GM19328 (cell line): Measurements from ENCODE around the gene LY86.

ENCODE experiments used
- ATAC-seq: cut with Tn5 transposase; IDR thresholded peaks from one replicate; pipeline ENCODE4 v1.9.1; 2021; ENCODE audit warnings: mild to moderate bottlenecking, moderate library complexity; ENCODE audit not compliant: unreplicated experiment

The LY86 gene

DNA sequence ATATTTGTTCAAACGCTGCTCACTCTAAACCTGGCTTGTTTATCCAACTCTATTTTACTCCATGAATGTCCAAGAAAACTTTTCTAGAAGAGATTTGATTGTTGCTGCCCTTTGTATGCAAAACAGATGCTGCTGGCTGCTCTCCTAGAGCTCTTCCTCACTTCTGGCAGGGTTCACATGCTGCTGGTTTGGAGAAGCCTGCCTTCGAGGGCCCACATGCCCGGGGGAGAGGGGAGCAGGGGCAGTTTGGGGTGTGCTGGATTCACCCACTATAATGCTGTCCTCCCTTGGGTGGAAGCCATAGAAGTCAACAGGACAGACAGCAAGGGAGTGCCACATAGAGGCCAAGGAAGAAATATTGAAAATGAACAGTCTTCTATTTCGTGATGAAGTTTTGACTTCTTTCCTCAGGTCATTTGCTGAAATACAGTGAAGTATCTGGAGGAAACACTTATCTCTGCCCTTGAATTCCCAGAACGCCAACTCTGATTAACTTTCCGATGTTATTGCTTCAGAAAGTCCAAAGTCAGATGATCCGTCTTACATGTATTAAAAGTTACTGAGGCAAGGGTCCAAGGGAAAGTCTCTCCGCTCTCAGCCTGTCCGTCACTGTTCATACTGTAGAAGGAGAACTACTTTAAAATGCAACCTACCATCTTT is 32.4 kb downstream of the LY86 start:
- ATAC-seq = no peak

DNA sequence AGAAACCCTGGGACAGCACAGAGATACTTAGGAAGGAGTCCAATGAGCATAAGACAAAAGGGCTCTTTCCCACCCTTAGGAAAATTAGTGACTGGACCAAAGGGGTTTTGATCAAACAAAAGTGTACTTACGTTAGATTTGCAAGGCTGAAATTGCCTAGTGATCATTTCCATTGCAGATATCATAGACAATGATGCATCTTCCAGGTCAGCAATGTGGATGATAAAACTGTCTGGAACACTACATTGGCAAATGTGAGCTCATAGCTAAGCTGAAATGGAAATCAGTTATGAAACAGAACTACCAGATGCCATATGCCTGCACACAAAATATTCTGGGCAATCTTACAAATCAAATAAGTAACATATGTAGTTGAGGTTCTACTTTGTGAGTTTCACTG is 34.0 kb downstream of the LY86 start:
- ATAC-seq = no peak

DNA sequence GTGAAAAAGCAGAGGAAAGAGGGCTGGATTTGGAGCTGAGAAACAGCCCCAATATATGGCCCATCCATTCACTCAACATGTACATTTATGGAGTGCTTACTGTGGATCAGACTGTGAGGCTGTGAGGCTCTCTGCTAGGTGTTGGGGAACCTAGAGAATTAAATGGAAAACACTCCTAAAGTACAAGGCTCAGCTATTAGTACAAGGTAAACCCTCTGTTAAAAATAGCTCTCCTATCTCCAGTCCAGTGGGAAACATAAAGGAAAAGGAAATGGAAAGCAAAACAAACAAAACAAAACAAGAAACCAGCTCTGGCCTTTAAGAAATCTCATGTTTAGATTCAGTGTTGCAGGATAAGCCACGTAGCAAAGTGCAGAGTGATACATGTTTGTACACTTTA is 35.0 kb downstream of the LY86 start:
- no peak for ATAC-seq

DNA sequence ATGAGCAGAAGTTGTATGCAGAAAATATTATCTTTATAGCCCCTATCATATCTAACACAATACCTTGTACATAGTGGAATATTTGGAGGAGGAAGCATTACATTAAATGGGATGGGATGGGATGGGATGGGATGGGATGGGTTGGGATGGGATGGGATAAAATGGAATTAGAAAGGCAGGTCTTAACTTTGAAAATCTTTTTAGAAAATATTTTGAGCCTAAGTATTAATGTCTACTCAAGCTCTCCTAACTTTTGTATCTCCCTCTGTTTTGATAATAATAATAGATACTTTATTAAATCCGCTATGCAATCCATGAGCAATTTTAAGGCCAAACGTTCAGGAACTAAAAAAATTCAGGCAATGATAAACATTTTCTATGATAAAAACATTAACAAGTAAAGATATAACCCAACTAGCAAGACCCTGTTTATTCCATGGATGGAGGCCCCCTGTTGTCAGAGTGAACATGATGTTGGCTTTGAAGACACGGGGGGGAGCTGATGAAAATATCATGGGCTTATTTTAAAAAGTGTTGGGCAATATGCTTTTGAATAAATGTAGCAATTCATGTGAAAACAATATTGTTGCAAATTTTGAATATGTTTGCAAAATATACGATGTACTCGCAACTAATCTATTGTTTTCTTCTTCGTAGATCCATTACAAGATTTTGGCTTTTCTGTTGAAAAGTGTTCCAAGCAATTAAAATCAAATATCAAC is 35.9 kb downstream of the LY86 start:
- ATAC-seq = no peak

DNA sequence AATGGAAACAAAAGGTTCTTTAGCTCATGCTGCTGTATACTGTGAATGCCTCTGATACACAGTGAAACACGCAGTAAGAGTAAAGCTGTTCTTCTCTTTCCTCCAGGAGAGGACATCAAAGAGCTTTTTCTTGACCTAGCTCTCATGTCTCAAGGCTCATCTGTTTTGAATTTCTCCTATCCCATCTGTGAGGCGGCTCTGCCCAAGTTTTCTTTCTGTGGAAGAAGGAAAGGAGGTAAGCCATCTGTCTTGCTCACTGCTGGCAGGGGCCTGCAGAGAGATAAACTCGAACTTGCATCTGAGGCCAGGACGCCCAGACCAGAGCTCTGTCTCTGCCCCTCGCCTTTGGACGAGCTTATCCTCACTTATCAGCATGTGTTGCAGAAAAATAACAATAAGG is 37.7 kb downstream of the LY86 start:
- ATAC-seq = no peak

DNA sequence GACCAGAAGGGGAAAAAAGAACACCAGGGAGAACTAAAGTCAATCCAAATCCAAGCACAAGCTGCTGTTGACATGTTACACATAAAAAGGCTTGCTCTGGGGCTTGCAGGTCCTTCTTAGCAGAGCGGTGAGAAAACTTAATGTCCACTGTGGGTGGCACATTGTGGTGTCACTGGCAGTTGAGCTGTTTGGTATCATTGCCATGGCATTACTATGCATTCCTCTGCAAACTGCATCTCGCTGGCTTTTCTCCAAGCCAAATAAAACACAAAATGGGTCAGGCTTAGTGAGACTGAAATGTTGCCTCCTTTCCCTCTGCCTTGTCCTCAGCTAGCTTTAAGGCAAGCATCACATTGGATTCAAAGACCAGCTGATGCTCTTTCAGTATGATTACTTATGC is 40.9 kb downstream of the LY86 start:
- no peak for ATAC-seq

DNA sequence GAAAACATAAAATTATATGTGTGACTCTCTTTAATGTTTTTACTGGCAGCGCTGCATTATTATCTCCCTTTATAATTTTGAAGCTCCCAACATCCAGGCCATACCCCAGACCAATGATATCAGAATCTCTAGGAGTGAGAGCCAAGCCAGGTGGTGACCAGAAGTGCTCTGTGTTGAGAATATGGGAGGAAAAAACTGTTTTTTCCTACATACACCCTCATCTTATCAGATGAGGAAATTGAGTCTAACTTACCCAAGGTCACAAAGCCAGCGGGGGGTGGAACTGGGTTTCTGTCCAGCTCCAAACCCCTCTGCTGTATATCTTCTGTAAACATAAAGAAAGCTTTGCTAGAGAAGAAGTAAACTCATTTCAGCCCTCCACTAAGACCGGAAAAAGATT is 42.5 kb downstream of the LY86 start:
- ATAC-seq = no peak

DNA sequence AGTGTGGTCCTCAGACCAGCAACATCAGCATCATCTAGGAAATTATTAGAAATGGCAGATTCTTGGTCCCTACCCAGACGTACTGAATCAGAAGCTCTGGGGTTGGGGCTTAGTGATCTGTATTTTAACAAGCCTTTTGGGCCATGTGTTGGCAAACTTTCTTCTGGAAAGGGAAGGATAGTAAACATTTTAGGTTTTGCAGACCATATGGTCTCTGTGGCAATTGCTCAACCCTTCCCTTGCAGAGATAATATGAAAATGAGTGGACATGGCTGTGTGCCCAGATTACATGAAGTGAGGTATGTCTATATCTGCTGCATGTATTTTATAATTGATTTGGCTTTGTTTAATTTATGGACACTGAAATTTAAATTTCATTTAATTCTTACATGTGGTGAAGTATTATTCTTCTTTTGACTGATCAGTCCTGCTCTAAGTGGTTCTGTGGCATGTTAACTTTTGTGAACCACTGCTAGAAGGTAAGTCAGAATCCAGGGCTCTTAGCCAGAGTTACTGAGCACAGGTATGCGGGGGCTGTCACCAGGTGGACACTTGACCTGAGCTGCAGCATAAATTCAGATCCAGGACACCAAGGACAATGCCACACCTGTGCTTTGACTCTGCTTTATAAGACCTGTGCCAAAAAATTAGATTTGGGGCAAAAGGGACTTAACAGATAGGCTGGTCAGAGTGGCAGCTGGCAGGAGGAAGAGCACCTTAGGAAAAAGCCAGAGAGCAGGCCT is 43.2 kb downstream of the LY86 start:
- no peak for ATAC-seq

DNA sequence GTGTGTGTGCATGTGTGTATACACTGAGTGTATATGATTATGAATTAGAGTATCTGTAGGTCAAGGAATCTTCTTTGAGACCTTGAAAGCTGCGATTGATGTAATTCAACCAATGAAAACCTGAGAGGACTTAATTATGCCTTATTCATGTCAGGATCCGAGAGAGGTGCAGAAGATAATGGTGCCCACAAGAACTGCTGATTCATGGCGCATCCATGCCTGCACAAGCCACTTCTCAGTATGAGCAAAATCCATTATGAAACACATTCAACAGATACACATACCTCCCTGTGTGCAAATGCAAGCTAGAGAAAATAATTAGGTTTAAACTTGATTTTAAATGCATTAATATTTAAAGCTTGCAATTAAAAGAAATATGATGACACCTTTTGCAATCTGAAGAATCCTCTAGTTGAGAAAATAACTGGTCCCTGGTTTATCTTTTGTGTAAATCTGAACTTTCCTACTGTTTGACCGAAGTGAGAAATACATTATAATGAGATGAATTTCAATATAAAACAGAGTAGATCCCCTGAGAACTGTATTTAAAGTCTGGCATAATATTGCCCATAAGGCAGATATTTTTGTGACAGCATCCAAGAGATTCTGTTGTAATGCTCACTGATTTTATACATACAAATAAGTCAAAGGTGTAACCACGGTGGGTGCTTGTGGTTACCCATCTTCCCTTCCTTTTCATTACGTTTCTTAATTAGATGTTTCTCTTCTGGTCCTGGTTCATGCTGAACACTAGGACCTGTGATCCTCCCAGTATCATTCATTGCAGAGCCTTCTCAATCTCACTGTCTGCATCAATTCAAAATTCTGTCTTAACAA is 45.6 kb downstream of the LY86 start:
- no peak for ATAC-seq

DNA sequence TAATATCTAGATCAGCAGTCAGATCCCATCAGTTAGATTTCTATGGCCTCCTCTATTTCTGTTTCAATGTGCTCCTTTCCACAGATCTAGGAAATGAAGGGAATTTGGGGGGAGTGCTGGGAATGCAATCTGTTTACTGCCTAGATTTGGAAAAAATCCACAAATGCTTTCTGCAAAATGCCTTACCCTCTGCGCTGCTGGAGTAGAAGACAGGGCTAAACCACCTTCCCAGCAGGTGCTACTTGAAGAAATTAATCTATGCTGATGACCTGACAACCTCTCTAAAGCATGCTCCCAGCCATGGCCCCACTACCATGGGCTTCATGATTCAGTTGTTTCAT is 46.2 kb downstream of the LY86 start:
- ATAC-seq = no peak

DNA sequence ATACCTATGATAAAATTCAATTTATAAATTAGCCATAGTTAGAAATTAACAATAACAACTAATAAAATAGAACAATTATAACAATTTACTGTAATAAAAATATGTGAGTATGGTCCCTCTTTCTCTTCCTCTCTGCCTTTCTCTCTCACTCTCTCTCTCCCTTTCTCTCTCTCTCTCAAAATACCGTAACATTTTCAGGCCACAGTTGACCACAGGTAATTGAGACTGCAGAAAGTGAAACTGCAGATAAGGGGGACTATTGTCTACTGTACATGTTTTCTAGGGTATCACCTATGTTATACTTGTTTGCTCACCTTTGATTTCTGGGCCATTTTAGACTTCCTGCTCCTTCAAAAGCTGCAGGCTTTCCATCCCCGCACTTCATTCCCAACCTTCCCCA is 46.8 kb downstream of the LY86 start:
- no peak for ATAC-seq

DNA sequence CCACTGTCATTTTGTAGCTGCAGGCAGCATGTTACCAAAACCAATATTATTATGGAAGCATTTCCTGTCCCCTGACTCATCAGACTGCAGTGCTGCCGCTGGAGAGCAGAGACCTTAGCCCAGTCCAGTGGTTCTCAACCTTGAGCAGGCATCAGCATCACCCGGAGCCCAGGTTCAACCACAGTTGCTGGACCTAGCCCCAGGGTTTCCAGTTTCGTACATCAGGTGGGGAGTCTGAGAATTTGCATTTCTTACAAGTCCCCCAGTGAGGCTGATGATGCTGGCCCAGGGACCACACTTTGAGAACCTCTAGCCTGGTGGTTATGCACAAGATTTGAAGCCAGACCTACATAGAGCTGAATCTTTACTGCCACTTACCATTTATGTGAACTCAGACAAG is 47.3 kb downstream of the LY86 start:
- no peak for ATAC-seq

DNA sequence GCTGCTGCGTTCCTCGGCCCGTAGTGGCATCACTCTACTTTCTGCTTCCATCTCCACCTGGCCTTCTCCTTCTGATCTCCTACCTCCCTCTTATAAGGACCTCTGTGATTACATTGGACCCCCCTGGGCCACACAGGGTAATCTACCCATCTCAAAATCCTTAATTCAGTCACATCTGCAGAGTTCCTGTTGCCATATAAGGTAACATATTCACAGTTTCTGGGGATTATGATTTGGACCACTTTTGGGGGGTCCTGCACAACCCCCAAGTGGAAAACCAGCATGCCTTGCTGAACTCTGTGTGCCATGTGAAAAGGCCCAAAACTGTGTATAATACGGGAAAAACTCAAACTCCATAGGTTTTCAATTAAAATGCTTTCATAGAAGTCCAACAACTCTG is 51.1 kb downstream of the LY86 start:
- ATAC-seq = no peak

DNA sequence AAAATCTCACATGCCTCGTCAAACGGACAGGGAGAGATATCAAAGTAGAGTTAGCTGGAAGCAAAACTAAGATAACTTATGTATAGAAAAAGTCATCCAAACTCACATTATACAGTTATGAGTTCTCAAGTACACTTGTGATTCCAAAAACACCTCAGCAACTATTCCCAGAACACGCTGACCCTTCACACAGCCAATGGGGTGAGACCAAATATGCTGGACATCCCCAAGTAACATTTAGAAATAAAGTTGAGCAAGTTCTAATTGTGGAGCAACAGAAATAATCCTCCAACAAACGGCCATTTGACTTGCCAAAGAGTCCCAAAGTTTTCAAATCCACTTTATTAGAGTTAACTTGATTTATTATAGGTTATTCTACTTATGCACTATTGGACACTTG is 52.4 kb downstream of the LY86 start:
- ATAC-seq = no peak

DNA sequence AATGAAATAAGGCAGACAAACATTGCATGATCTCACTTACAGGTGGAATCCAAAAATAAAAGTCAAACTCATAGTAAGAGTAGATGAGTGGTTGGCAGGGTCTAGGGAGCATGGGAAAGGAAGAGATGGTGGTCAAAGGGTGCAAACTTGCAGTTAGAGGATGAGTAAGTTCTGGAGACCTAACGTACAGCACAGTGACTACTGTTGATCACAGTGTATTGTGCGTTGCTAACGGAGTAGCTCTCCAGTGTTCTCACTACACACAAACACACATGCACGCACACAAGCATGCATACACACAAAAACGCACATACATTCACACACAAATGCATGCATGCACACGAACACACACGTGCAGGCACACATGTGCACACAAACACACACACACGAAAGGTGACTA is 54.9 kb downstream of the LY86 start:
- ATAC-seq = peak; percentile 79

DNA sequence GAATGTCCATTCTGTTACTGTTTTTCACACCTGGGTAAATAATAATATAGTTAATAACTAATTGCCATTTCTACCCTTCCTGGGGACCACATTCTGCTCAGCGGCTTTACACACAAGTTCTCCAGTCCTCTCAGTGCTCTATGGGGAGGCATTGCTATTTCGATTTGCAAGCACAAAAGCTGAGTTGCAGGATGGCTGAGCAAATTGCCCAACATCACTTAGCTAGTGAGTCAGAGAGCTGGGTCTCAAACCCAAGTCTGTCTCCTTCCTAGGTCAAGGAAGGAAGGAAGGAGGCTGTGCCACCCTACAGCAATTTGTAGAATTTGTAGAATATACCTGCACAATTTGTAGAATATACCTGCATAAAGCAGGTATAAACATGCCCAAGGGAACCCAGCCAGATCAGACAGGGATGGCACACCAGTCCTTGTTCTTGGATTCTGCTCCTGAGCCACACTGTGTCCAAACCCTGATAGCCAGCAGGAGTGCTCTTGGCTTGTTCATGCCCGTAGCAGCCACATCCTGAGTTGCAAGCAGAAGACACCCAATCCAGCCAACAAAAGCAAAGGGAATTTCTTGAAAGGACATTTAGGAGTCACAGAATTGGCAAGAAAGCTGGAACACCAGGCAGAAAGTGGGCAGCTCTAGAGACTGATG is 56.9 kb downstream of the LY86 start:
- no peak for ATAC-seq

DNA sequence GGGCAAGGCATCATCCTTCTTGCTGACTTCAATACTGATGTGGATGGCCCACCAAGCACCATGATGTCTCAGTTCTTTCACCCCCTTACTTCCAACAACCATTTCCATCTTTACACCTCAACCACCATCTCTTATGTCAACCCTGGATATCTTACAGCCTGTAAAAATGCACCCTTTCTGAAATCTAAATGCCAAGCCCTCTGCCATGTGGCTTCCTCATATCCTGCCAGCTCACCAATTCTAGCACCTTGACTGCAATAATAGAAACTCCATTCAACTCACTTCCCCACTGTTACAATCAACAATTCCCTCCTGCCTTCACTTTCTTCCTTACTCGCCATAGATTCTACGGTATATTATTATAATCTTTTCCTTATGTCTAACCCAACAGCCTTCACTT is 57.9 kb downstream of the LY86 start:
- no peak for ATAC-seq

DNA sequence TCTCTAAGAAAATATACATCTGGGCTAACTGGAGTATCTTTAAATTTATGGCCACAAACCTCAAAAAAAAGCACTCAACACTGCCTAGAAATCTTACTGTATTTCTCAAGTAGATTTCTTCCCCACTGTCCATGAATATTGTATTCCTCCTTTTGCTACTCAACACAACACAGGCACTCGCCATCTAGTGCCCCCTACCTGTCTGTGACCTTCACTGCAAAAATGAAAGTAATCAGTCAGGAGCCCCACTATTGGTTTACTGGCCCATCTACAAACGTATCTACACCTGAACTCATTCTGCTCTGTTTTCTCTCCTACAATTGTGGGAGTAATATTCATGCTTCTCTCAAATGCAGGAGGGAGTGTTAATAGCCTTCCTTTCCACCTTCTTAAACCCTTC is 58.3 kb downstream of the LY86 start:
- ATAC-seq = no peak

DNA sequence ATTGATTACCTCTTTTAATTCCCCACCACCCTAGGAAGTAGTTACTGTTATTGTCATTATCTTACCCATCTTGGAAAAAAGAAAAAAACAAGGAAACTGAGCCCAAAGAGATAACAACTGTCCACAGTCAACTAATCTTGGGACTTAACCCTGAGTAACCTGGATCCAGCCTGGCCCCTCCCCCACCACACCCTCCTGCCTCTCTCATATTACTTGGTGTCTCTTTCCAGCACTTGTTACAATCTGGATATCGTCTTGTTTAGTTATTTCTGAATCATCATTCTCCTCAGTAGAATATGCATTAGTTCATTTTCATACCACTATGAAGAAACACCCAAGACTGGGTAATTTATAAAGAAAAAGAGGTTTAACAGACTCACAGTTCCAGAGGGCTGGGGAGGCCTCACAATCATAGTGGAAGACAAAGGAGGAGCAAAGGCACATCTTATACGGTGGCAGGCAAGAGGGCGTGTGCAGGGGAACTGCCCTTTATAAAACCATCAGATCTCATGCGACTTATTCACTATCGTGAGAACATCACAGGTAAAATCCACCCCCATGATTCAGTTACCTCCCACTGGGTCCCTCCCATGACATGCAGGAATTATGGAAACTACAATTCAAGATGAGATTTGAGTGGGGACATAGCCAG is 60.3 kb downstream of the LY86 start:
- no peak for ATAC-seq

DNA sequence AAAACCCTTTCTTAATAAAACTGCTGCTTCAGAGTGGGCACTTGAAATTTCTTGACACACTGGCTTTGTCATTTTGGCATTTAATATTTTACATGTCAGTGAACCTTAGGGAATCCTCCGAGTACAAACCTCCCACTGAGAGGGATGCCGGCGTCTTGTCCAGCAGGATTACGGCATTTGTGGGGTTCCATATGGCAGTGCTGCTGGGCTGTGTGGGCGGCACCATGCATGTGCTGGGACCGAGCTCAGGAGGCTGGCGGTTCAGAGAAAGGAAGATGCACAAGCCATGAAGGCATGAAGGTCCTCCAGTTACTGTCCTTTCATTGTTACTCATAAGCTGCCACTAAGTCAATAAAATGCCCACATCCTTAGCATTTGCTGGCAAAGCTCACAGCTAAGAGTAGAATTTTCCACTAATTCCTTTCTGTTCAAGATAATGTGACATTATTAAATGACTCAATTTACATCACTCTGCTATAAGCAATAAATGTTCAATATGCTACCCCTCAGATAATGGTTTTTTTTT is 61.4 kb downstream of the LY86 start:
- no peak for ATAC-seq
